SK-N-SH treated with all-trans-retinoic acid at 6 μM for 48 hours (cell line): ENCODE data around the gene PPL.

Experiments
- ATAC-seq: fragments of 200-7000 bp; cut with Tn5 transposase; 3 replicates; pipeline ENCODE4 v1.9.1; 2020; ENCODE audit warnings: mild to moderate bottlenecking, moderate library complexity
- ARNTL ChIP-seq: fragments of 450-650 bp; formaldehyde crosslinking; IDR thresholded peaks from 2 replicates; pipeline ENCODE4 v1.5.0; 2020; ENCODE audit warnings: low read depth, mild to moderate bottlenecking, moderate library complexity, borderline replicate concordance
- BACH2 ChIP-seq: fragments of 250-450 bp; sonication (Bioruptor Pico); IDR thresholded peaks from 2 replicates; pipeline ENCODE4 v1.9.0; 2021; ENCODE audit warnings: mild to moderate bottlenecking, borderline replicate concordance
- CREB5 ChIP-seq: fragments of 250-450 bp; sonication (Bioruptor Pico); IDR thresholded peaks from 2 replicates; pipeline ENCODE4 v1.5.1; 2020; ENCODE audit warnings: low read depth, mild to moderate bottlenecking, moderate library complexity
- CSDC2 ChIP-seq: fragments of 250-450 bp; sonication (Bioruptor Pico); IDR thresholded peaks from 2 replicates; pipeline ENCODE4 v1.5.0; 2020; ENCODE audit warnings: mild to moderate bottlenecking, moderate library complexity
- ESRRG ChIP-seq: fragments of 250-450 bp; sonication (Bioruptor Pico); IDR thresholded peaks from 2 replicates; pipeline ENCODE4 v1.6.1; 2021; ENCODE audit warnings: mild to moderate bottlenecking
- GLIS3 ChIP-seq: fragments of 250-450 bp; sonication (Bioruptor Pico); IDR thresholded peaks from 2 replicates; pipeline ENCODE4 v1.5.0; 2020; ENCODE audit warnings: mild to moderate bottlenecking, moderate library complexity
- ISL1 ChIP-seq: fragments of 250-450 bp; sonication (Bioruptor Pico); IDR thresholded peaks from 2 replicates; pipeline ENCODE4 v2.1.2; 2022; ENCODE audit warnings: mild to moderate bottlenecking, moderate library complexity
- OSR1 ChIP-seq: fragments of 250-450 bp; sonication (Bioruptor Pico); IDR thresholded peaks from 2 replicates; pipeline ENCODE4 v1.8.0; 2022; ENCODE audit warnings: moderate library complexity, mild to moderate bottlenecking, inconsistent platforms
- PPARA ChIP-seq: fragments of 250-450 bp; sonication (Bioruptor Pico); IDR thresholded peaks from 2 replicates; pipeline ENCODE4 v1.5.0; 2020; ENCODE audit warnings: mild to moderate bottlenecking, borderline replicate concordance
- SNAI2 ChIP-seq: fragments of 250-450 bp; sonication (Bioruptor Pico); IDR thresholded peaks from 2 replicates; pipeline ENCODE4 v1.5.0; 2020; ENCODE audit warnings: mild to moderate bottlenecking, moderate library complexity
- TCF4 ChIP-seq: fragments of 250-450 bp; sonication (Bioruptor Pico); IDR thresholded peaks from 2 replicates; pipeline ENCODE4 v1.8.0; 2021; ENCODE audit warnings: mild to moderate bottlenecking, moderate library complexity, borderline replicate concordance
- TOX ChIP-seq: fragments of 250-450 bp; sonication (Bioruptor Pico); IDR thresholded peaks from 2 replicates; pipeline ENCODE4 v1.8.0; 2021; ENCODE audit warnings: mild to moderate bottlenecking, moderate library complexity, borderline replicate concordance
- ZC3H10 ChIP-seq: fragments of 250-450 bp; sonication (Bioruptor Pico); IDR thresholded peaks from 2 replicates; pipeline ENCODE4 v1.5.1; 2021; ENCODE audit warnings: mild to moderate bottlenecking, moderate library complexity
- ZFP3 ChIP-seq: fragments of 250-450 bp; sonication (Bioruptor Pico); IDR thresholded peaks from 2 replicates; pipeline ENCODE4 v1.5.0; 2020; ENCODE audit warnings: mild to moderate bottlenecking, moderate library complexity
- ZFP30 ChIP-seq: fragments of 450-650 bp; formaldehyde crosslinking; IDR thresholded peaks from 2 replicates; pipeline ENCODE4 v1.5.0; 2022; ENCODE audit warnings: mild to moderate bottlenecking, moderate library complexity
- ZNF565 ChIP-seq: fragments of 450-650 bp; formaldehyde crosslinking; conservative IDR thresholded peaks from 2 replicates; pipeline ENCODE4 v1.5.0; 2020; ENCODE audit warnings: low read depth, mild to moderate bottlenecking, moderate library complexity
- ZNF70 ChIP-seq: fragments of 450-650 bp; formaldehyde crosslinking; IDR thresholded peaks from 2 replicates; pipeline ENCODE4 v1.5.0; 2020; ENCODE audit warnings: mild to moderate bottlenecking, moderate library complexity
- ZNF8 ChIP-seq: fragments of 450-650 bp; formaldehyde crosslinking; IDR thresholded peaks from 2 replicates; pipeline ENCODE4 v1.5.0; 2020; ENCODE audit warnings: mild to moderate bottlenecking, moderate library complexity
- TF ChIP-seq, protein P1 (sequence below): fragments of 250-450 bp; sonication (Bioruptor Pico); IDR thresholded peaks from 2 replicates; pipeline ENCODE4 v1.8.0; 2021; ENCODE audit warnings: low read depth, mild to moderate bottlenecking, moderate library complexity, borderline replicate concordance
- TF ChIP-seq, protein P2 (sequence below): fragments of 250-450 bp; sonication (Bioruptor Pico); IDR thresholded peaks from 2 replicates; pipeline ENCODE4 v1.5.0; 2020; ENCODE audit warnings: mild to moderate bottlenecking, moderate library complexity
- TF ChIP-seq, protein P3 (sequence below): fragments of 250-450 bp; sonication (Bioruptor Pico); IDR thresholded peaks from 2 replicates; pipeline ENCODE4 v1.8.0; 2020; ENCODE audit warnings: mild to moderate bottlenecking, moderate library complexity, borderline replicate concordance

Gene PPL

DNA sequence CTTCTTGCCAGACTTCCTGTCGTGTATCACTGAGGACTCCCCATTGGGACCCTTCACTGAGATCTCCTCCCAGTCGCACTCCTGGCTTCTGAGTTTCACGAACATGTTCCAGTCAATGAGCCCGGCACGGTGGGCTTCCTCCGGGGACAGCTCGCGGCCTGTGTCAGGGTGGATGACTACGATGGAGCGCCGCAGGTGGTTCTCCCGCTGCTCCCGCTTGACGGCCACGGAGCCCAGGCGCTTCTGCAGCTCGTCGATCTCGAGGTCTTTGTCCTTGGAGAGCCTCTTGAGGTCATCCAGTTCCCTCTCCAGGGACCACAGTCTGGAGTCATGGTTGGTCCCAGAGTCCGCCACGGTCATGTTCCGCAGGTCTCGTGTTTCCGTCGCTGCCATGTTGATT lies 53.4 kb downstream of the PPL start:
- no peak for ATAC-seq
- TF ChIP-seq CREB5, result no peak
- TF ChIP-seq ZNF70, result no peak
- no peak for TF ChIP-seq ZNF565 (CRISPR knock-in tag)
- TF ChIP-seq OSR1 (CRISPR knock-in tag), result no peak
- TF ChIP-seq ISL1, result no peak
- TF ChIP-seq, all 23 proteins: peak for 0

DNA sequence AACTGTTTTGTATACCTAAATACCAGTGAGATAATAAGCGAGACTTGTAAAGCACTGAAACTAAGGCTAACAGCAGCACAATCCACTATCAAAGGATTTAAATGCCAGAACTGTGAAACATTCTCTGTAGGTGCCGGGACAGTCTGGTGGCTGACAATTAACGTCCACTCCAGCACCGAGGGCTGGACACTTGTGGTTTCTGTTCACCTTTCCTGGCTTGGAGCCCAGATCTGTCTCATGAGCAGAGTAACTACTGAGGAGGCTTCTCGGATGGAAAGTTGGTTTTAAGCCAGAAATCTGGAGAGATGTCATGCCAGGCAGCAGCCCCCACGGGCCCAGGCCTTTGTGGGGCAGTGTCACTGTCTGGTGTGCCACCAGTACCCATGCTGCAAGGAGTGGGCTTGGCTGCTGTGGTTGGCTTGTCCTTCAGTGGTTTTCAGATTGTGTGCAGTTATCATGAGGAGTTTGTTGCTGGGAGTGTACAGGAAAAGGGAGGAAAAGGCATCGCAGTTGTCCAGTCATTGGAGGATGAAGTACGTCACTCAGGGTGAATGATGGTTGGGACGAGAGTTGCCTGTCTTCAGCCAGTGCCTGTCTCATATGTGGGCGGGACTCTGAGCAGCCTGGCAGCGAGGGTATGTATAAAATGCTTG lies 54.2 kb downstream of the PPL start:
- ATAC-seq, result peak; percentile 68
- TF ChIP-seq CREB5 (no peak), ZFP30 (CRISPR knock-in tag) (no peak), SNAI2 (CRISPR knock-in tag) (no peak), TOX (CRISPR knock-in tag) (no peak), ARNTL (CRISPR knock-in tag) (no peak), ZNF565 (CRISPR knock-in tag) (no peak), ZNF70 (no peak), TCF4 (no peak), ZFP3 (CRISPR knock-in tag) (no peak), GLIS3 (no peak), ZC3H10 (CRISPR knock-in tag) (no peak), CSDC2 (CRISPR knock-in tag) (no peak), ESRRG (CRISPR knock-in tag) (no peak), OSR1 (CRISPR knock-in tag) (no peak), ZNF8 (CRISPR knock-in tag) (no peak), PPARA (CRISPR knock-in tag) (no peak), BACH2 (CRISPR knock-in tag) (no peak)
- TF ChIP-seq, protein P1, sequence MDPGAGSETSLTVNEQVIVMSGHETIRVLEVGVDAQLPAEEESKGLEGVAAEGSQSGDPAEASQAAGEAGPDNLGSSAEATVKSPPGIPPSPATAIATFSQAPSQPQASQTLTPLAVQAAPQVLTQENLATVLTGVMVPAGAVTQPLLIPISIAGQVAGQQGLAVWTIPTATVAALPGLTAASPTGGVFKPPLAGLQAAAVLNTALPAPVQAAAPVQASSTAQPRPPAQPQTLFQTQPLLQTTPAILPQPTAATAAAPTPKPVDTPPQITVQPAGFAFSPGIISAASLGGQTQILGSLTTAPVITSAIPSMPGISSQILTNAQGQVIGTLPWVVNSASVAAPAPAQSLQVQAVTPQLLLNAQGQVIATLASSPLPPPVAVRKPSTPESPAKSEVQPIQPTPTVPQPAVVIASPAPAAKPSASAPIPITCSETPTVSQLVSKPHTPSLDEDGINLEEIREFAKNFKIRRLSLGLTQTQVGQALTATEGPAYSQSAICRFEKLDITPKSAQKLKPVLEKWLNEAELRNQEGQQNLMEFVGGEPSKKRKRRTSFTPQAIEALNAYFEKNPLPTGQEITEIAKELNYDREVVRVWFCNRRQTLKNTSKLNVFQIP (CRISPR knock-in tag), result no peak
- TF ChIP-seq, protein P2, sequence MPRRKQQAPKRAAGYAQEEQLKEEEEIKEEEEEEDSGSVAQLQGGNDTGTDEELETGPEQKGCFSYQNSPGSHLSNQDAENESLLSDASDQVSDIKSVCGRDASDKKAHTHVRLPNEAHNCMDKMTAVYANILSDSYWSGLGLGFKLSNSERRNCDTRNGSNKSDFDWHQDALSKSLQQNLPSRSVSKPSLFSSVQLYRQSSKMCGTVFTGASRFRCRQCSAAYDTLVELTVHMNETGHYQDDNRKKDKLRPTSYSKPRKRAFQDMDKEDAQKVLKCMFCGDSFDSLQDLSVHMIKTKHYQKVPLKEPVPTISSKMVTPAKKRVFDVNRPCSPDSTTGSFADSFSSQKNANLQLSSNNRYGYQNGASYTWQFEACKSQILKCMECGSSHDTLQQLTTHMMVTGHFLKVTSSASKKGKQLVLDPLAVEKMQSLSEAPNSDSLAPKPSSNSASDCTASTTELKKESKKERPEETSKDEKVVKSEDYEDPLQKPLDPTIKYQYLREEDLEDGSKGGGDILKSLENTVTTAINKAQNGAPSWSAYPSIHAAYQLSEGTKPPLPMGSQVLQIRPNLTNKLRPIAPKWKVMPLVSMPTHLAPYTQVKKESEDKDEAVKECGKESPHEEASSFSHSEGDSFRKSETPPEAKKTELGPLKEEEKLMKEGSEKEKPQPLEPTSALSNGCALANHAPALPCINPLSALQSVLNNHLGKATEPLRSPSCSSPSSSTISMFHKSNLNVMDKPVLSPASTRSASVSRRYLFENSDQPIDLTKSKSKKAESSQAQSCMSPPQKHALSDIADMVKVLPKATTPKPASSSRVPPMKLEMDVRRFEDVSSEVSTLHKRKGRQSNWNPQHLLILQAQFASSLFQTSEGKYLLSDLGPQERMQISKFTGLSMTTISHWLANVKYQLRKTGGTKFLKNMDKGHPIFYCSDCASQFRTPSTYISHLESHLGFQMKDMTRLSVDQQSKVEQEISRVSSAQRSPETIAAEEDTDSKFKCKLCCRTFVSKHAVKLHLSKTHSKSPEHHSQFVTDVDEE (CRISPR knock-in tag), result no peak
- TF ChIP-seq, protein P3, sequence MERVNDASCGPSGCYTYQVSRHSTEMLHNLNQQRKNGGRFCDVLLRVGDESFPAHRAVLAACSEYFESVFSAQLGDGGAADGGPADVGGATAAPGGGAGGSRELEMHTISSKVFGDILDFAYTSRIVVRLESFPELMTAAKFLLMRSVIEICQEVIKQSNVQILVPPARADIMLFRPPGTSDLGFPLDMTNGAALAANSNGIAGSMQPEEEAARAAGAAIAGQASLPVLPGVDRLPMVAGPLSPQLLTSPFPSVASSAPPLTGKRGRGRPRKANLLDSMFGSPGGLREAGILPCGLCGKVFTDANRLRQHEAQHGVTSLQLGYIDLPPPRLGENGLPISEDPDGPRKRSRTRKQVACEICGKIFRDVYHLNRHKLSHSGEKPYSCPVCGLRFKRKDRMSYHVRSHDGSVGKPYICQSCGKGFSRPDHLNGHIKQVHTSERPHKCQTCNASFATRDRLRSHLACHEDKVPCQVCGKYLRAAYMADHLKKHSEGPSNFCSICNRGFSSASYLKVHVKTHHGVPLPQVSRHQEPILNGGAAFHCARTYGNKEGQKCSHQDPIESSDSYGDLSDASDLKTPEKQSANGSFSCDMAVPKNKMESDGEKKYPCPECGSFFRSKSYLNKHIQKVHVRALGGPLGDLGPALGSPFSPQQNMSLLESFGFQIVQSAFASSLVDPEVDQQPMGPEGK, result no peak

- TF ChIP-seq, protein P3, result peak; percentile 45; the same call in 1 of the 2 replicates
- no peak for TF ChIP-seq GLIS3
- TF ChIP-seq, all 23 proteins: peak for 1
- peak; percentile 56 for ATAC-seq
These were observed 54.8 kb downstream of the PPL start for GRCh38 chr16:4882000-4882632.
